Activated T-cell treated with anti-CD3 and anti-CD28 coated beads, Interleukin-2, amount 50 U/mL, for 24 hours (primary cell): Measurements from ENCODE around the gene AMIGO2.

Experiments used
- DNase-seq: peaks from one replicate; pipeline ENCODE4 v3.0.0-alpha.2; 2020
- H3K27ac Mint-ChIP-seq: 2 replicates; pipeline ENCODE4 v1.8.0; 2020; ENCODE audit warnings: mild to moderate bottlenecking, mixed read lengths
- H3K27me3 Mint-ChIP-seq: 2 replicates; pipeline ENCODE4 v1.8.0; 2020; ENCODE audit warnings: mixed read lengths
- H3K36me3 Mint-ChIP-seq: 2 replicates; pipeline ENCODE4 v1.8.0; 2020; ENCODE audit warnings: low read depth, mixed read lengths
- H3K4me1 Mint-ChIP-seq: 2 replicates; pipeline ENCODE4 v1.8.0; 2020; ENCODE audit warnings: low read depth, mixed read lengths
- H3K4me3 Mint-ChIP-seq: 2 replicates; pipeline ENCODE4 v1.8.0; 2020; ENCODE audit warnings: mild to moderate bottlenecking, moderate library complexity, mixed read lengths
- H3K9me3 Mint-ChIP-seq: 2 replicates; pipeline ENCODE4 v1.8.0; 2020; ENCODE audit warnings: mixed read lengths

AMIGO2 gene

GRCh38 chr12:47048541-47048940 is 31.2 kb downstream of the AMIGO2 start:
- Mint-ChIP-seq H3K4me3 (no peak overlapping the region), H3K36me3 (peaks cover 4% of the 10 kb centered on the region), H3K27me3 (no peaks in the 10 kb centered on the region), H3K4me1 (no peaks in the 10 kb centered on the region), H3K27ac (no peak overlapping the region), H3K9me3 (peaks cover 19% of the 10 kb centered on the region)
- no peak for DNase-seq

- no peaks in the 10 kb centered on the region for H3K36me3 Mint-ChIP-seq
- no peak for DNase-seq
- peaks cover 5% of the 10 kb centered on the region for H3K4me1 Mint-ChIP-seq
- H3K9me3 Mint-ChIP-seq = no peaks in the 10 kb centered on the region
- no peak overlapping the region for H3K4me3 Mint-ChIP-seq
- no peak overlapping the region for H3K27ac Mint-ChIP-seq
- no peaks in the 10 kb centered on the region for H3K27me3 Mint-ChIP-seq
These were observed 38.4 kb downstream of the AMIGO2 start for GRCh38 chr12:47041327-47041726.

- no peak for DNase-seq
- H3K4me3 Mint-ChIP-seq = no peak overlapping the region
- H3K4me1 Mint-ChIP-seq = peaks cover 14% of the 10 kb centered on the region
- no peaks in the 10 kb centered on the region for H3K27me3 Mint-ChIP-seq
- H3K27ac Mint-ChIP-seq = no peak overlapping the region
- H3K9me3 Mint-ChIP-seq = no peaks in the 10 kb centered on the region
- H3K36me3 Mint-ChIP-seq = no peaks in the 10 kb centered on the region
These were observed 40.0 kb downstream of the AMIGO2 start for GRCh38 chr12:47039756-47040155.

- Mint-ChIP-seq H3K4me1 (peaks cover 20% of the 10 kb centered on the region), H3K36me3 (no peaks in the 10 kb centered on the region), H3K4me3 (no peak overlapping the region), H3K27me3 (no peaks in the 10 kb centered on the region), H3K9me3 (no peaks in the 10 kb centered on the region), H3K27ac (no peak overlapping the region)
- DNase-seq = no peak
These were observed 40.7 kb downstream of the AMIGO2 start for GRCh38 chr12:47039079-47039478.

GRCh38 chr12:47038270-47038748 is 41.5 kb downstream of the AMIGO2 start:
- Mint-ChIP-seq H3K4me3 (no peak overlapping the region), H3K36me3 (no peaks in the 10 kb centered on the region), H3K4me1 (peaks cover 28% of the 10 kb centered on the region), H3K9me3 (no peaks in the 10 kb centered on the region), H3K27me3 (no peaks in the 10 kb centered on the region), H3K27ac (no peak overlapping the region)
- DNase-seq = no peak

- no peak for DNase-seq
- Mint-ChIP-seq H3K9me3 (no peaks in the 10 kb centered on the region), H3K27ac (no peak overlapping the region), H3K36me3 (no peaks in the 10 kb centered on the region), H3K4me1 (peaks cover 39% of the 10 kb centered on the region), H3K27me3 (no peaks in the 10 kb centered on the region), H3K4me3 (no peak overlapping the region)
These were observed 44.3 kb downstream of the AMIGO2 start for GRCh38 chr12:47035484-47035883.

- Mint-ChIP-seq H3K9me3 (no peaks in the 10 kb centered on the region), H3K27me3 (no peaks in the 10 kb centered on the region), H3K4me3 (no peak overlapping the region), H3K27ac (no peak overlapping the region), H3K4me1 (peaks cover 39% of the 10 kb centered on the region), H3K36me3 (no peaks in the 10 kb centered on the region)
- no peak for DNase-seq
These were observed 45.1 kb downstream of the AMIGO2 start for GRCh38 chr12:47034661-47035060.

GRCh38 chr12:47033789-47034555 is 45.8 kb downstream of the AMIGO2 start:
- Mint-ChIP-seq H3K4me3 (no peak overlapping the region), H3K27ac (no peak overlapping the region), H3K4me1 (peaks cover 43% of the 10 kb centered on the region), H3K9me3 (no peaks in the 10 kb centered on the region), H3K36me3 (no peaks in the 10 kb centered on the region), H3K27me3 (no peaks in the 10 kb centered on the region)
- no peak for DNase-seq

- H3K36me3 Mint-ChIP-seq = no peaks in the 10 kb centered on the region
- peak; percentile 34 for DNase-seq
- H3K9me3 Mint-ChIP-seq = no peaks in the 10 kb centered on the region
- H3K27ac Mint-ChIP-seq = peak overlapping the region; percentile 60
- H3K27me3 Mint-ChIP-seq = no peaks in the 10 kb centered on the region
- peak overlapping the region; percentile 17 for H3K4me3 Mint-ChIP-seq
- H3K4me1 Mint-ChIP-seq = peaks cover 38% of the 10 kb centered on the region
These were observed 46.7 kb downstream of the AMIGO2 start for GRCh38 chr12:47033081-47033480.

- Mint-ChIP-seq H3K36me3 (no peaks in the 10 kb centered on the region), H3K4me3 (peak overlapping the region; percentile 17), H3K9me3 (no peaks in the 10 kb centered on the region), H3K4me1 (peaks cover 38% of the 10 kb centered on the region), H3K27ac (peak overlapping the region; percentile 60), H3K27me3 (no peaks in the 10 kb centered on the region)
- no peak for DNase-seq
These were observed 47.1 kb downstream of the AMIGO2 start for GRCh38 chr12:47032644-47033043.

GRCh38 chr12:47029903-47030302 is 49.9 kb downstream of the AMIGO2 start:
- H3K36me3 Mint-ChIP-seq = no peaks in the 10 kb centered on the region
- H3K9me3 Mint-ChIP-seq = no peaks in the 10 kb centered on the region
- H3K4me3 Mint-ChIP-seq = no peak overlapping the region
- H3K27ac Mint-ChIP-seq = no peak overlapping the region
- DNase-seq = no peak
- H3K4me1 Mint-ChIP-seq = peaks cover 31% of the 10 kb centered on the region
- H3K27me3 Mint-ChIP-seq = peaks cover 5% of the 10 kb centered on the region

GRCh38 chr12:47028981-47029708 is 50.6 kb downstream of the AMIGO2 start:
- H3K9me3 Mint-ChIP-seq = no peaks in the 10 kb centered on the region

GRCh38 chr12:47028186-47028585 is 51.6 kb downstream of the AMIGO2 start:
- H3K27ac Mint-ChIP-seq = no peak overlapping the region
- no peaks in the 10 kb centered on the region for H3K9me3 Mint-ChIP-seq
- peaks cover 5% of the 10 kb centered on the region for H3K27me3 Mint-ChIP-seq
- no peak overlapping the region for H3K4me3 Mint-ChIP-seq
- DNase-seq = no peak
- no peaks in the 10 kb centered on the region for H3K36me3 Mint-ChIP-seq
- peaks cover 17% of the 10 kb centered on the region for H3K4me1 Mint-ChIP-seq

More at GRCh38 chr12:47028981-47029708, 50.6 kb downstream of the AMIGO2 start:
- no peak for DNase-seq
- no peaks in the 10 kb centered on the region for H3K36me3 Mint-ChIP-seq
- H3K27me3 Mint-ChIP-seq = peaks cover 5% of the 10 kb centered on the region
- H3K27ac Mint-ChIP-seq = no peak overlapping the region
- no peak overlapping the region for H3K4me3 Mint-ChIP-seq
- peaks cover 23% of the 10 kb centered on the region for H3K4me1 Mint-ChIP-seq
